Measurements from ENCODE around the gene HOXA13.

Gene HOXA13

DNA sequence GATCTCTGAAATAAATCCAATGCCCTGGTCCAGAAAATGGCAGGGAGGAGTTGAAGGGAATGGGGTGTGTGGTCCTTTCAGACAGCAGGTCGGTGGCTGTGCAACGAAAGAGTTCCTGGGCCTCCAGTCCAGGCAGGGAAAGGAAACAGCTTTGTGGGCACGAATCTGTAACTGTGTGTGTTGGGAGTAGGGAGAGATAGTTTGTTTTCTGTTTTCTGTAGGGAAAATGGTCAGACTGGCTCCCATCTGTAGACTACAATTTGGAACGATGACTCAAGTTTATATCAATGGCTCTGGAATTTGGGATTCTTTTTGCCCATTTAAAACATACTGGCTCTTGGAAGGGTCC lies 32.0 kb downstream of the HOXA13 start:
- DNase-seq = no peak

DNA sequence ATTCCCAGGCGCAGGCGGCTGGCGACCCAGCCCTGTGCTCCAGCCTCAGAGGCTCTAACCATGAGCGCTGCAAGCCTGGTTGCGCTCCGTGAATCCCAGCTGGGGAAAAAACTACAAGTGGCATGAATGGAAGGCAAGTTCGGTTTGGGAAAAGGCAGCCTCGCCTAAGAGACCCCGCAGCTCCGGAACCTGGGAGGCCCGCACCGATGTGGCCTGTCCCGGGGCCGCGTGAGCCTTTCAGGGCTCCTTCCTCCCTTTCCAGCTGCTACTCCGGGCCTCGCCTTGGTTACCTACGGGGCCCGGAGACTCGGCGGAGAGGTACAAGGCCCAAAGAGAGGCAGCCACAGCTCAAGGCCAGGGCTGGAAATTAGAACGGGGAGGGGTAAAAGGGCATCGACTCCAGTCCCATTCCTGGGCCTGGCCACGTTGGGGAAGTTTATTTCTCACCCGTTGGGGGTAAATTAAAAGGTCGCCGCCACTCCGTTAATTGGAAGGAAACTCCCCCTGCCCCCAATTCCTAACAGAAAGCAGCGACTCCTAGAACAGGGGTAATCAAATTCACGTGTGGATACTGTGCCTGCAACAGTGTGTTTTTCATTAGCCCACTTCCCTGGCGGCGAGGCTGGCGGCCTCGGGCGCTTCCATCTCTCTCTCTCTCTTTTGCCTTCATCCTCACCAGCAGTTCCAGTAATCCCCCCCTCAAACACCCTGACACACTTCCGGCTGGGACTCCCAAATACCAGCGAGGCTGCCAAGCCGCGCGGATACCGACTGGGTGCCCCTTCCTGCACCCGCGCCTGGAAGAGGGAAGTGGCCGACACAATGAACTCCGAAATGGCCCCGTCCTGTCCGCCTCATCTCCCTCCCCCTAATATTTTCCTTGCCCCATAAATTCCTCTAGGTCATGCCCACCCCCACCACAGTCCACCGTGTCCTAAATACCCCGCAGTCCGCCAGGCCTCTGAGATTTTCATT lies 33.1 kb downstream of the HOXA13 start:
- DNase-seq = no peak

DNA sequence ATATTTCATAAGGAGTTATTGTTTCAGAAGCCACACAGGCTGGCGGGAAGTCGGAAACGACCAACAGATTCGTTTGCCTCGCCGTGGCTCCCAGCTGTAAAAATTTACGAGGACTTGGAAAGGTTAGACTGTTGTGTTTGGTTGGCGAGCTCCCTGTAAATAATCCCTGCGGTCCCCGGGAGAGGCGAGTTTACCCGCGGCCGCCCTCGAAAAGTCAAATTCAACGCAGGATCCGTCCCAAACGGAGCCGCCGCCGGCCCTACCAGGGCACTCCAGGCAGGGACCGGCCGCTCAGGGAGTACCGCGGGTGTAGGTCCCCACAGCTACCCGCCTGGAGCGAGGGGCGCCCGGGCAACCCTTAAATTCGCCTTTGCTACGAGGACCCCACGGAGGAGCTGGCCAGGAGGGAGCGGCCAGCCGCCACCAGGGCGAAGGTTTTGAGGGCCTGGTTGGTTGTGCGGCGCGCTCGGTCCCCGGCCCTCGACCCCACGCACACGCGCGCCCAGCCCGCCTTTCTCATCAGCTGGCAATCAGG lies 33.8 kb downstream of the HOXA13 start:
- DNase-seq = no peak

DNA sequence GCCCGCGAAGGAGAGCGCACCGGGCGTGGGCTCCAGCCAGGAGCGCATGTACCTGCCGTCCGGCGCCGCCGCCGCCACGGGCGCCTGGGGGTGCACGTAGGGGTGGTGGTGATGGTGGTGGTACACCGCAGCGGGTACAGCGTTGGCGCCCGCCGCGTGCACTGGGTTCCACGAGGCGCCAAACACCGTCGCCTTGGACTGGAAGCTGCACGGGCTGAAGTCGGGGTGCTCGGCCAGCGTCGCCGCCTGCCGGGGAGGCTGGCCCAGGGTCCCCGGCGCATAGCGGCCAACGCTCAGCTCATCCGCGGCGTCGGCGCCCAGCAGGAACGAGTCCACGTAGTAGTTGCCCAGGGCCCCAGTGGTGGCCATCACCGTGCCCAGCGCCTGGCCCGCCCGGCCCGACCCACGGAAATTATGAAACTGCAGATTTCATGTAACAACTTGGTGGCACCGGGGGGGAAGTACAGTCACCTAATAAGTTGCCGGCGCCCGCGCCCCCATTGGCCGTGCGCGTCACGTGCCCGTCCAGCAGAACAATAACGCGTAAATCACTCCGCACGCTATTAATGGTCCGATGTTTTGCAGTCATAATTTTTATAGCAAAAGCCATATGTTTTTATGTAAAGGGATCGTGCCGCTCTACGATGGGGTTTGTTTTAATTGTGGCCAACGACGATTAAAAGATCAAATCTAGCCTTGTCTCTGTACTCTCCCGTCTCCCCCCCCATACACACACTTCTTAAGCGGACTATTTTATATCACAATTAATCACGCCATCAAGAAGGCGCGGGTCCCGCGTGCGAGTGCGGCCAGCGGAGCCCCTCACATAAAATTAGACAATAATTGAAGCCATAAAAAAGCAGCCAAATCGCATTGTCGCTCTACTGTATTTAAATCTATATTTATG lies 34.5 kb downstream of the HOXA13 start, which contains the start of gene HOXA9:
Gene HOXA9, minus strand, starts transcription at position 449 of the 907 bp plus-strand sequence. Its CDS starts 80 bp downstream, at position 369.
- no peak for DNase-seq

DNA sequence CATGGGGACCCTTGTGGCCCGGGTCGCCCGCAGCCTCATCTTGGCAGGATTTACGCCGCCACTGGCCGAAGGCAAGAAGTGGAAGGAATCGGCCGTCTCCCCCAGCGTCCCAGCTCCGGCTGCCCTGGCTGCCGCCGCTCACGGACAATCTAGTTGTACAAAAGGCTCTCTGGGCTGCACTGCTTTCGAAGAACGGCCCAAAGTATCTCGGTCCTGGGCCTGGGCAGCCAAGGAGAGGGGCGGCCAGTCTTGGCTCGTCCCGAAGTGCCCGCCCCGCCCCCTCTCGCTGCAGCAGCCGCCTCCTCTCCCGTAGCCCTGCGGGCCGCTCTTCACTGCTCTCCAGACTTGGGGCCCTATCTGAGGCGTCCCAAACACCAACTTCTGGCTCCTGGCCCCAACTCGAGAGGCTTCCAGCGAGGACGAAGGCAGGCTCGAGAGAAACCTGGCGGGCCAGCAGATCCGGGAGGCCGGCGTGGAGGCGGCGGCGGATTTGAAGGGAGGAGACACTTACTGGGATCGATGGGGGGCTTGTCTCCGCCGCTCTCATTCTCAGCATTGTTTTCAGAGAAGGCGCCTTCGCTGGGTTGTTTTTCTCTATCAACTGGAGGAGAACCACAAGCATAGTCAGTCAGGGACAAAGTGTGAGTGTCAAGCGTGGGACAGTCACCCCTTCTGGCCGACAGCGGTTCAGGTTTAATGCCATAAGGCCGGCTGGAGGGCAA lies 35.4 kb downstream of the HOXA13 start:
- no peak for DNase-seq

DNA sequence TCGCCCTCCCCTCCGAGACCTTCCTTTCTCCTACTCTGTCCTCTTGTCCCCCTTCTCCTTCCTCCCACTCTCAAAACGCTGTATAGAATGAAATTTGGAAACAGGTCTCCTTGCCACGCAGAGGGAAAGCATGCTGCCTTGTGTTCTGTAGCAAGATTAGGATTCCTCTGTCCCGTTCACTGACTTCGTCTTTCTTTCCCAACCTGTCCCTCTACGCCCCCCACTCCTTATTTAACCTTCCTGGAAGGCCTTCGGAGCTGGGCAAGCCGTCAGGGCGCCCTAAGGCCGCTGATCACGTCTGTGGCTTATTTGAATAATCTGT lies 35.9 kb downstream of the HOXA13 start:
- DNase-seq = no peak

GRCh38 chr7:27163288-27164044 lies 36.4 kb downstream of the HOXA13 start:
- no peak for DNase-seq

GRCh38 chr7:27162561-27163287 lies 37.2 kb downstream of the HOXA13 start:
- no peak for DNase-seq

DNA sequence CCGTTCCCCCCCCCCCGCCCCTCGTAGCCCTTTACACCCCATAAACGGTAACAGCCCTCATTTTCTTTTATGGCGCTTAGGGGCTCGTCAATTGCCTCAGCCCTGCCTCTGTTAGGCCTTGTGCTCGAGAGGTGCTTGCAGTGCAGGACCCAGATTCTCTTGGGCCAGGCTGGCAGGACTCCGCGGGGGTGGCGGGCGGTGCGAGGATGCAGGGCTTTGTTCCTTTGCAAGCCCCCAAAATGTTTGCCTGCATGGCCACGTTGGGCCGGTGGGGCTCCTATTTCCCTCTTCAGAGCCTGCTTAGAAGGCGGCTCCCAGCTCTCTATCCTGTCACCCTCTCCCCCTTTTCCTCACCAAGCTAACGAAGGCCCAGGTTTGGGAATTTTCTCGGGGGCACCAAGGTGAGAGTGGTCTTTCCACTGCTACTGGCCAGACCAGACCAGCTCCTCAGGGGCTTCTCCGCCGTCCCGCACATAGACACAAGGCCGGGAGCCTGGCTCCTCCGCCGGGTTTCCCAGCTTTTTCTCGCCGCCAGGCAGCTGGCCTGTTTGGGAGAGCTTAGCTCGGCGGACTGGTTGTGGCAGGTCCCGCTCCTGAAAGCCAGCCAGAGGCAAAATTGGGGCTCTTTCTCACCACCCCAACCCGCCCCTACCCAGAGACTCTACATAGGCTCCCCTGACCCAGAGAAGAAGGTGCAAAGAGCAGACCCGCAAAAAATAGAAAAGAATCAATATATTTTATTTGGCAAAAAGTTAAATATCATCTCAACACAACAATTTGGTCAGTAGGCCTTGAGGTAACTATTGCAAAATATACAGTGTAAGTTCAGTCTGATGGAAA lies 38.0 kb downstream of the HOXA13 start:
- no peak for DNase-seq

GRCh38 chr7:27161214-27161720 lies 38.6 kb downstream of the HOXA13 start:
- DNase-seq = no peak

GRCh38 chr7:27160546-27161213 lies 39.2 kb downstream of the HOXA13 start:
- DNase-seq = no peak

DNA sequence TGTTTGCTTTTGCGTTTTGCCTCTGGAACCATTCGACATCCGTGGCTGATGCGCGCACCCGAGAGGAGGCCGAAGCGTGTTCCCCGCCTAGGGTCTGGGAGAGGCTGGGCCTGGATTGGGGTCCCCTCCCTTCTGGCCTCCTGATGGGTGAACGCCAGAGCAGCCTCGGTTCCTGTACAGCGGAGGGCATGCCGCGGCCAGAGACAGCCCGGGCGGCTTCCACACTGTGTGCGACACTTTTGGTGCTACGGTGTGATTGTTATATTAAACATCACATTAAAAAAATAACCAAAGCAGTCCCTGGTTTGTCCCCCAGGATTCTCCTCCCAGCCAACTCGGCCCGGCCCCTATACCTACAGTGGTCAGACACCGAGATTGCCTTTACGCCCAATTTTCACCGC lies 39.7 kb downstream of the HOXA13 start:
- DNase-seq = no peak

DNA sequence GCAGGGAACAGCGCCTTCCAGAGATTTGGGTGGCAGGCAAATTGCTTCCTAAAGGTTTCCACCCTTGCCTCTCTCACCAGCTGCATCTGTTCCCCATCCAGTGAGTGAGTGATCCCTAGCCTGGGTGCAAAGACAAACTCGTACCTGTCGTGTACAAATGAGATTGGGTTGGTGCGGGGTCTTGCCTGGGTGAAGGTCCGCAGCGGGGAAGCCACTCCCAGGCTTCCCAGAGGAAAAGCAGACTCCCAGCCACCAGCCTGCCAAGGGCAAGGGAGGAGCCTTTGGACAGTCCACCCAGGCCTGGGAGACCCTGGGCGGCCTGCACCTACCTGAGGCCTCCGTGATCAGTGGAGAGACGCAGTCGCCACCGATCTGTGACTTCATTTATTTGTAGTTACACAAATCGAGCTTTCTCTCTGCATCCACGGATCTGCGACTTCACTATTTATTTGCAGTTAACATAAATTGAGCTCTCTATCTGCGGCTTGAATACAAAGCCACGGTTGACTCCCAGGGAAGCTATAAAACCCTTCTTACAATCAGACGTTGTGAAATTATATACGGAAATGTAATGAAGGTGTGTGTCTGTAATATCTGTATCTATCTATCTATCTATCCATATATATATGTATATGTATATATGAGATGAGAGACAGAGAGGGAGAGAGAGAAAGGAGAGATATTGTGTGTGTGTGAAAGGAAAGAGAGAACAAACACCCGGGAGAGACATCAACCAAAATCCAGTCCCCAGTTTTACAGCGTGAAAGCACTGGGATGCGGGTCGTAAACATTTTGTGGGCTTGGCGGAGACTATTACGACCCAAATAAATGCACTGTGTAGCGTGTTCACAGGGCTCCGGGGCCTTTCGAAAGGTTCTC lies 40.4 kb downstream of the HOXA13 start:
- no peak for DNase-seq

DNA sequence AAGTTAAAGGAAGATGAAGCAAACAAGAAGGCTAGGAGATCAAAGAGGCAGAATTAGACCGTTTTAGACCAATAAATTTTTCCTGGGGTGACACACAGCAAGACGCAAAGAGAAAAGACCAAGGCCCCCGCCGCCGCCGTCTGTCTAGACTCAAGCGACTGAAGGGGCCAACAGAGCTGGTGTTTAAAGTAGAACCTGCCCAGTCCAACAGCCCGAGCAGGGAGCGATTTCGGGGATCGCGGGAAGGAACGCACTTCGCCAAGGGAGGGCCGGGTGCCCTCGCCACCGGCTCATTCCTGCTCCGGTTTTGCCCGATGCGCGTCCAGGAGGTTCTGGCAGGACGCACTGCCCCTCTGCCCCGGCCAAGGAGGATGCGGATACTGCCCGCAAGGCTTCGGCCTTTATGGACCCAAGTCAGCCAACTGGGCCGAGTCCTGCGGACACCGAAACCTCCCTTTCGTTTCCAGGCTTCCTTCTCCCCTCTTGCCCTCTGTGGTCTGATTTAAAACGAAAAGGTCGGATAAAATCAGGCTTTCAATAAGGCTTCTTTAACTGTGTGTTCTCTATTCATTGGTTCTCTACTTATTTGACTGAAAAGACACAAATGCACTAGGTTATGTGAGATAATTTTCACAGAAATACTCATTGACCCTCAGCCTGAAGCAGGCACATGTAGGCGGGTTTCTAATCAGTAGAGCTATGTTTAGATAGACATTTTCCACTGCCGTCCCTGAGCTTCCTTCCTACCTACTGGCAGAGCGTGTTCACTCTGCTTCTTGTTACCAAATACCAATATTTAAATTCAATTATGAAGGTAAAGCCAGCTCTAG lies 41.2 kb downstream of the HOXA13 start:
- no peak for DNase-seq

DNA sequence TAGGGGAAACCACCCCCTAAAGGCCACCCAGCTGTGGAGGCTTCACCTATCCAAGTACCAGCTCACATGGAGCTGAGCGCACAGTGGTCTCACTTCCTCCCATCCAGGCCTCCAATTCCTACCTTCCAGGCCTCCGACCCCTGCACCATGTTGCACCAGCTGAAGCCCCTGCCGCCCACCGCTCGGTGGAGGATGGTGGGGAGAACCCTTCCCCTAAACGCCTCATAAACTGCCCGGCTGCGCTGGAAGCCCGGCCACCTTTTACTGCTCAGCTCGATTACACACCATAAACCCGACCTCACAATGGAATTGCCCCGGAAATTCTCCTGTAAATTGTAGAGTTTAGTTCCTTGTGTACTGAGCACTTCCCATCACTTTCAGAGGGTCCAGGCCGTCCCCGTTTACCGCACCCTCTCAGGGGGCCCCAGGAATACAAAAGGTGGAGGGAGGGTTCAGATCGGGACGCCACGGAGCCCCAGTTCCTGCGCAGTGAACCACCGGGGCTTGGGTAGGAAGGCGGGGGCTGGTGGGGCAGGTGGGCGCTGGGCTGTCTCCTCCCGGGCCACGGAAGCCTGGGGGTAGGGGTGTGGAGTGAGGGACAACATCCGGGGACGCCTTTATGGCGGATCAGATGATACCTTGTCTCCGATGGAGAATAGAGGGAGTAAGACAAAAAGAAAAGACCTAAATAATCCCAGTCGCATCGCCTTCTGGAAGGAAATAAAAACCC lies 42.0 kb downstream of the HOXA13 start:
- no peak for DNase-seq

DNA sequence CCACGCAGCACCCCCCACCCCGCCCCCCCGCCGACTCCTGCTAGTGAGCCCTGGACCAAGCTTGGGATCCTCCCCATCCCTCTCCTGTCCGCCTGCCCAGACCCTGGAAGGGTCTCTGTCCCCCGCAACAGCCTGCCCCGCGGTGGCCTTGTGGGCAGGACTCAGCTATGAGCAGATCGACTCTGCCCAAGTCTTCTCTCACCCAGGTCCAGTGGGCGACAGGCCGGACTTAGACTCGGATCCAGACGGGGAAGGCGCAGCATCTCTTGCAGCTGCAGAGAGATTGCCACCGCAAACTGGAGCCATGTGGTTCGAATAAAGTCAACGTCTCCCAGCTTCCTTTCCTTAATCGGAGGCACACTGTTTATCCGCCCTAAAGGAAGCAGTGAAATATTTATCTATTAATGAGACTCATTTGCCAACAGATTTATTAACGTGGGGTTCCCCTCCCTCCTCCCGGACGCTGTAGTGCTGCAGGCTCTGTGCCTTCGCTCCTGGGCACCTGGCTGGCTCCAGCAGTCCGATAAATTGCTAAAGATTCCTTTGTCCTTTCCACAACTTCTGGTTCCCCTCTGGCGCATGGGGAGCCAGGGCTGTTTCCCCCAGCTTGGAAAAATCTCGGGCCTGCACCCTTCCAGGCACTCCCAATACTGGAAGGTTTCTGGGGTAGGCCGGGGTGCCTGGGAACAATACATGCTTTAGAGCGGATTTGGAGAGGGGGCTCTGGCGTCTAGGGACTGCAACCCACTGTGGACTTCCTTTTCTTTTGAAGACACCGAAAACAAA lies 42.8 kb downstream of the HOXA13 start:
- DNase-seq = no peak
